Measurements from ENCODE around the gene ITPKC. TPM values are rescaled to one million over a fixed set of nuclear protein-coding genes. Genes with fewer than 3 reads are reported as not detected.

Gene ITPKC
- total and polyA plus RNA-seq, 12 donors: 6.2 to 17.3 (median 9.4) TPM

DNA sequence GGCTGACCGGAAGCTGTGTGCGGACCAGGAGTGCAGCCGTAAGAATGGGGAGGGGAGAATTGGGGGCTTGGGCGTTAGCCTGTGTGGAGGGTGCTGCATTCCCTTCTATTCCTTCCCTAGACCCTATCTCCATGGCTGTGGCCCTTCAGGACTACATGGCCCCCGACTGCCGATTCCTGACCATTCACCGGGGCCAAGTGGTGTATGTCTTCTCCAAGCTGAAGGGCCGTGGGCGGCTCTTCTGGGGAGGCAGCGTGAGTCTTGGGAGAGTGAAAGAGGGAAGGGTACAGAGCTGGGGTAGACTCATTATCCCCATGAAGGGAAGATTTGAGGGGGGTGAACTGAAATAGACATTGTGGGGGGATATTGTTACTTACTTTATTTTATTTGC lies 58.7 kb downstream of the ITPKC start:
- Histone ChIP-seq H3K4me3 (no peak overlapping the region), H3K9me3 (peaks cover 0 to 4% (median 0%) of the 10 kb centered on the region in 11 donors), H3K27me3 (no peaks in the 10 kb centered on the region), H3K36me3 (peaks cover 0 to 4% (median 0%) of the 10 kb centered on the region in 9 donors), H3K4me1 (peaks cover 7 to 25% (median 14%) of the 10 kb centered on the region in 9 donors), H3K27ac (no peak overlapping the region)
- no peak for DNase-seq
- no peak for ATAC-seq
- intact Hi-C loops (cut with DNase I): no loop called here
- no peak for TF ChIP-seq CTCF (IDR thresholded peaks at IDR 0.05)
- WGBS, 2 donors: 88 to 90% methylated on average over 10 of the region's 10 CpGs

GRCh38 chr19:40776364-40776763 lies 59.5 kb downstream of the ITPKC start:
- DNase-seq (no peak), ATAC-seq (no peak)
- Histone ChIP-seq H3K36me3 (peaks cover 0 to 5% (median 0%) of the 10 kb centered on the region in 9 donors), H3K4me1 (peaks cover 7 to 25% (median 14%) of the 10 kb centered on the region in 9 donors), H3K4me3 (peak overlapping the region in 1 of 10 donors; percentile 74), H3K27me3 (no peaks in the 10 kb centered on the region), H3K9me3 (no peaks in the 10 kb centered on the region), H3K27ac (peak overlapping the region in 7 of 10 donors; percentile 96 to 99 (median 97))
- intact Hi-C loops (cut with DNase I): no loop called here
- TF ChIP-seq CTCF (IDR thresholded peaks at IDR 0.05): no peak
- WGBS, 2 donors: 81 to 82% methylated on average over 7 of the region's 7 CpGs

DNA sequence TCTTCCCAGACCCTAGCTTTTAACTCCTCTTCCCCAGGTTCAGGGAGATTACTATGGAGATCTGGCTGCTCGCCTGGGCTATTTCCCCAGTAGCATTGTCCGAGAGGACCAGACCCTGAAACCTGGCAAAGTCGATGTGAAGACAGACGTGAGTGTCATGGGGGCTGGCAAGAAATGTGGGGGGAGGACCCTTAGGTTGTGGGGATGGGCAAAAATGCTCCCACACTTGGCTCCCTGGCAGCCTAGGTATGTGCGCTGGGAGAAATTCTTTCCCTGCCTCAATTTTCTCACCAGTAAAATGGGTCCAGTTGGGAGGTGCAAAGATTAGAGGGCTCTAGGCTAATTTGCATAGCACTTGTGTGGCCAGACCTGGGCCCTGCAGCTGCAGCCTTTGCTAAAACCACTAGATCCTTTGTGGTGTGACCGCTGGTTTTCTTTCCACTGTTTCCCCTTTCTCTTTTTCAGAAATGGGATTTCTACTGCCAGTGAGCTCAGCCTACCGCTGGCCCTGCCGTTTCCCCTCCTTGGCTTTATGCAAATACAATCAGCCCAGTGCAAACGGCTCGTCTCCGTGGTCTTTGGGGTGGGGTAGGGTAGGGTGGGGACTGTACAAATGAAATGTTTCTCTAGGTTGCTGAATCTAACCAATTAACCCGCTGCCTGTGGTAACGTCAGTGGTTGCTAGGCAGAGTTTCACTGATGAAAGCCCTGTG lies 60.2 kb downstream of the ITPKC start:
- peak overlapping the region; percentile 43 to 84 (median 74) for H3K4me3 ChIP-seq
- H3K36me3 ChIP-seq: peaks cover 0 to 9% (median 0%) of the 10 kb centered on the region in 9 donors
- DNase-seq: peak; percentile 63 to 95
- peaks cover 7 to 25% (median 14%) of the 10 kb centered on the region in 9 donors for H3K4me1 ChIP-seq
- intact Hi-C loops (cut with DNase I): no loop called here
- H3K9me3 ChIP-seq: no peaks in the 10 kb centered on the region
- no peaks in the 10 kb centered on the region for H3K27me3 ChIP-seq
- peak; percentile 80 to 94 (median 88) for ATAC-seq
- 8 to 13% methylated on average over 13 of the region's 13 CpGs for WGBS, 2 donors
- no peak for TF ChIP-seq CTCF (IDR thresholded peaks at IDR 0.05)
- peak overlapping the region; percentile 89 to 100 (median 96) for H3K27ac ChIP-seq

- Histone ChIP-seq H3K36me3 (peaks cover 0 to 13% (median 0%) of the 10 kb centered on the region in 9 donors), H3K27ac (peak overlapping the region; percentile 89 to 100 (median 96)), H3K4me1 (peaks cover 7 to 25% (median 14%) of the 10 kb centered on the region in 9 donors), H3K4me3 (peak overlapping the region; percentile 43 to 84 (median 74)), H3K9me3 (no peaks in the 10 kb centered on the region), H3K27me3 (no peaks in the 10 kb centered on the region)
- intact Hi-C loops (cut with DNase I): no loop called here
- no peak for DNase-seq
- no peak for TF ChIP-seq CTCF (IDR thresholded peaks at IDR 0.05)
- ATAC-seq: no peak
- WGBS, 2 donors: 0% methylated on average over 10 of the region's 10 CpGs
These were observed 60.7 kb downstream of the ITPKC start for GRCh38 chr19:40777645-40777936.
